22Rv1 (cell line): ENCODE measurements around the gene FASTKD1.
"Not testable (repeated sequence)": the region's sequence is repeated elsewhere in the genome, so short reads cannot be mapped to it uniquely, and the experiment has no call there.

Source experiments
- CTCF ChIP-seq: fragments of 450-650 bp; IDR thresholded peaks from 2 replicates; pipeline ENCODE4 v1.5.1; 2017; ENCODE audit warnings: mild to moderate bottlenecking
- ZFX ChIP-seq: fragments of 450-650 bp; IDR thresholded peaks from 2 replicates; pipeline ENCODE4 v1.6.1; 2017; ENCODE audit warnings: antibody characterized with exemption, borderline replicate concordance

GRCh38 chr2:169615982-169616381 lies 42.3 kb upstream of the FASTKD1 start:
- TF ChIP-seq CTCF, ZFX: not testable (repeated sequence)
